GM20431 (cell line): ENCODE measurements around the gene OPCML.

Experiments
- in situ Hi-C: fragments of 300-500 bp; cut with MseI, MboI; formaldehyde crosslinking; loops from one replicate; pipeline ENCODE4 v1.15.0; 2020; ENCODE audit warnings: low sequenced_read_pairs; ENCODE audit not compliant: unreplicated experiment

The OPCML gene

GRCh38 chr11:132937016-132937415, 595.3 kb downstream of the OPCML start:
- in situ Hi-C loops: no loop called here

- in situ Hi-C loops: no loop called here
Measured at GRCh38 chr11:132935383-132935782, 596.9 kb downstream of the OPCML start.

GRCh38 chr11:132933703-132934102, 598.6 kb downstream of the OPCML start:
- in situ Hi-C loops: no loop called here

GRCh38 chr11:132925825-132926469, 606.4 kb downstream of the OPCML start:
- in situ Hi-C loops: no loop called here

- in situ Hi-C loops: no loop called here
Measured at GRCh38 chr11:132921597-132921996, 610.7 kb downstream of the OPCML start.

- in situ Hi-C loops: no loop called here
Measured at GRCh38 chr11:132920451-132921096, 611.7 kb downstream of the OPCML start.

GRCh38 chr11:132914600-132914999, 617.7 kb downstream of the OPCML start:
- in situ Hi-C loops: no loop called here

GRCh38 chr11:132913886-132914285, 618.4 kb downstream of the OPCML start:
- in situ Hi-C loops: no loop called here

GRCh38 chr11:132913295-132913694, 619.0 kb downstream of the OPCML start:
- in situ Hi-C loops: no loop called here

- in situ Hi-C loops: no loop called here
Measured at GRCh38 chr11:132911186-132911585, 621.1 kb downstream of the OPCML start.

- in situ Hi-C loops: no loop called here
Measured at GRCh38 chr11:132910011-132910760, 622.1 kb downstream of the OPCML start.

- in situ Hi-C loops: no loop called here
Measured at GRCh38 chr11:132909021-132909606, 623.2 kb downstream of the OPCML start.

- in situ Hi-C loops: no loop called here
Measured at GRCh38 chr11:132908414-132908810, 623.9 kb downstream of the OPCML start.

GRCh38 chr11:132907651-132908413, 624.5 kb downstream of the OPCML start:
- in situ Hi-C loops: no loop called here

- in situ Hi-C loops: no loop called here
Measured at GRCh38 chr11:132904607-132905006, 627.7 kb downstream of the OPCML start.

- in situ Hi-C loops: no loop called here
Measured at GRCh38 chr11:132904091-132904490, 628.2 kb downstream of the OPCML start.

- in situ Hi-C loops: no loop called here
Measured at GRCh38 chr11:132901638-132902471, 630.4 kb downstream of the OPCML start.

- in situ Hi-C loops: no loop called here
Measured at GRCh38 chr11:132898676-132899075, 633.6 kb downstream of the OPCML start.

- in situ Hi-C loops: no loop called here
Measured at GRCh38 chr11:132898021-132898420, 634.3 kb downstream of the OPCML start.
